ENCODE data around the gene TNFRSF19. TPM values are rescaled to one million over a fixed set of nuclear protein-coding genes. Genes with fewer than 3 reads are reported as not detected.

The TNFRSF19 gene
- total RNA-seq, 1 experiment from 2014 or later: 0.54 TPM

GRCh38 chr13:23616228-23616627, 46.0 kb downstream of the TNFRSF19 start:
- in situ Hi-C loops (cut with HindIII; ENCODE audit: low pct_unique_long_range_greater_than_20kb, low sequenced_read_pairs): no loop called here
- POLR2A ChIA-PET: no interaction called here
- ATAC-seq (no peak), DNase-seq (ENCODE audit: low read depth, low spot score) (no peak)
- no peak for TF ChIP-seq CTCF (IDR thresholded peaks at IDR 0.05)
- Histone ChIP-seq H3K36me3 (ENCODE audit: control insufficient read depth, insufficient read depth, low read length) (no peaks in the 10 kb centered on the region), H3K27me3 (ENCODE audit: control insufficient read depth, insufficient read depth, low read length) (no peaks in the 10 kb centered on the region; the same call in 1 of the 2 replicates), H3K4me1 (ENCODE audit: control insufficient read depth, insufficient read depth, low read length) (no peaks in the 10 kb centered on the region), H3K27ac (ENCODE audit: low read length) (no peak overlapping the region), H3K9me3 (ENCODE audit: control insufficient read depth, insufficient read depth, low read depth, low read length) (no peaks in the 10 kb centered on the region), H3K4me3 (ENCODE audit: low read depth in 2 of 2, low read length in 2 of 2) (no peak overlapping the region)
- BruUV-seq (replicated peaks): no TSS peak
- CTCF ChIA-PET: no interaction called here
- intact Hi-C loops (cut with micrococcal nuclease; ENCODE audit: unreplicated experiment): no loop called here

GRCh38 chr13:23617551-23618024, 47.4 kb downstream of the TNFRSF19 start:
- no peak overlapping the region for H3K27ac ChIP-seq (ENCODE audit: low read length)
- DNase-seq (ENCODE audit: low read depth, low spot score): no peak
- no TSS peak for BruUV-seq (replicated peaks)
- in situ Hi-C loops (cut with HindIII; ENCODE audit: low pct_unique_long_range_greater_than_20kb, low sequenced_read_pairs) (no loop called here), intact Hi-C loops (cut with micrococcal nuclease; ENCODE audit: unreplicated experiment) (no loop called here)
- no peaks in the 10 kb centered on the region; the same call in 1 of the 2 replicates for H3K27me3 ChIP-seq (ENCODE audit: control insufficient read depth, insufficient read depth, low read length)
- CTCF ChIA-PET: no interaction called here
- H3K4me3 ChIP-seq (ENCODE audit: low read depth in 2 of 2, low read length in 2 of 2): no peak overlapping the region
- H3K36me3 ChIP-seq (ENCODE audit: control insufficient read depth, insufficient read depth, low read length): no peaks in the 10 kb centered on the region
- TF ChIP-seq SIN3A (IDR thresholded peaks at IDR 0.05; ENCODE audit: borderline replicate concordance, insufficient read depth, low read depth, low read length) (no peak), TCF7L2 (IDR thresholded peaks at IDR 0.05; ENCODE audit: low read depth, low read length) (no peak), POLR2AphosphoS5 (IDR thresholded peaks at IDR 0.05; ENCODE audit: low read depth, low read length) (no peak), CTCF (IDR thresholded peaks at IDR 0.05) (no peak), REST (IDR thresholded peaks at IDR 0.05; ENCODE audit: insufficient read depth in 1 of 2, low read depth in 2 of 2, low read length in 1 of 2) (no peak)
- ATAC-seq: no peak
- H3K9me3 ChIP-seq (ENCODE audit: control insufficient read depth, insufficient read depth, low read depth, low read length): no peaks in the 10 kb centered on the region
- no peaks in the 10 kb centered on the region for H3K4me1 ChIP-seq (ENCODE audit: control insufficient read depth, insufficient read depth, low read length)
- POLR2A ChIA-PET: no interaction called here

GRCh38 chr13:23618341-23618740, 48.1 kb downstream of the TNFRSF19 start:
- intact Hi-C loops (cut with micrococcal nuclease; ENCODE audit: unreplicated experiment): no loop called here
- Histone ChIP-seq H3K9me3 (ENCODE audit: control insufficient read depth, insufficient read depth, low read depth, low read length) (no peaks in the 10 kb centered on the region), H3K27me3 (ENCODE audit: control insufficient read depth, insufficient read depth, low read length) (no peaks in the 10 kb centered on the region), H3K36me3 (ENCODE audit: control insufficient read depth, insufficient read depth, low read length) (no peaks in the 10 kb centered on the region), H3K4me1 (ENCODE audit: control insufficient read depth, insufficient read depth, low read length) (no peaks in the 10 kb centered on the region), H3K27ac (ENCODE audit: low read length) (no peak overlapping the region), H3K4me3 (ENCODE audit: low read depth in 2 of 2, low read length in 2 of 2) (no peak overlapping the region)
- no peak for DNase-seq (ENCODE audit: low read depth, low spot score)
- ChIA-PET POLR2A (no interaction called here), CTCF (no interaction called here)
- in situ Hi-C loops (cut with HindIII; ENCODE audit: low pct_unique_long_range_greater_than_20kb, low sequenced_read_pairs): no loop called here
- TF ChIP-seq CTCF (IDR thresholded peaks at IDR 0.05): no peak
- no peak for TF ChIP-seq REST (IDR thresholded peaks at IDR 0.05; ENCODE audit: insufficient read depth in 1 of 2, low read depth in 2 of 2, low read length in 1 of 2)
- no peak for TF ChIP-seq POLR2AphosphoS5 (IDR thresholded peaks at IDR 0.05; ENCODE audit: low read depth, low read length)
- no peak for TF ChIP-seq SIN3A (IDR thresholded peaks at IDR 0.05; ENCODE audit: borderline replicate concordance, insufficient read depth, low read depth, low read length)
- no peak for TF ChIP-seq TCF7L2 (IDR thresholded peaks at IDR 0.05; ENCODE audit: low read depth, low read length)
- ATAC-seq: no peak
- BruUV-seq (replicated peaks): no TSS peak

Data from Panc1 (cell line).